ENCODE results near the gene PABPC3. TPM values are rescaled to one million over a fixed set of nuclear protein-coding genes. Genes with fewer than 3 reads are reported as not detected.

Gene PABPC3
- not detected in 2 replicates for total RNA-seq (2014; rRNA removed; shearing (Covaris generic))

DNA sequence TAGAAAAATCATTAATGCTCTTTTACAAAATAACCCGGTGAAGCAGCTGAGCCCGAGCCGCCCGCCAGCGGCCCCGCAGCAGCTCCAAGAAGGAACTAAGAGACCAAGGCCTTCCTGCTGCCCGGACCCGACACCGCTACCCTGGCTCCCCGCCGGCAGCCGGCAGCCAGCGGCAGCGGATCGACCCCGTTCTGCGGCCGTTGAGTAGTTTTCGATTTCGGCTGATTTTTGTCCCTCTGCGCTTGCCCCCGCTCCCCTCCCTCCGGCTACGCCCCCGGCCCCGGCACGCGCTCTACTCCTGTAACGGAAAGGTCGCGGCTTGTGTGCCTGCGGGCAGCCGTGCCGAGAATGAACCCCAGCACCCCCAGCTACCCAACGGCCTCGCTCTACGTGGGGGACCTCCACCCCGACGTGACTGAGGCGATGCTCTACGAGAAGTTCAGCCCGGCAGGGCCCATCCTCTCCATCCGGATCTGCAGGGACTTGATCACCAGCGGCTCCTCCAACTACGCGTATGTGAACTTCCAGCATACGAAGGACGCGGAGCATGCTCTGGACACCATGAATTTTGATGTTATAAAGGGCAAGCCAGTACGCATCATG, at the start of gene PABPC3:
PABPC3 (plus strand) TSS at position 286 of the 603 bp plus-strand sequence; CDS start at position 349, 63 bp downstream.
- DNase-seq (ENCODE audit: low spot score) = no peak

DNA sequence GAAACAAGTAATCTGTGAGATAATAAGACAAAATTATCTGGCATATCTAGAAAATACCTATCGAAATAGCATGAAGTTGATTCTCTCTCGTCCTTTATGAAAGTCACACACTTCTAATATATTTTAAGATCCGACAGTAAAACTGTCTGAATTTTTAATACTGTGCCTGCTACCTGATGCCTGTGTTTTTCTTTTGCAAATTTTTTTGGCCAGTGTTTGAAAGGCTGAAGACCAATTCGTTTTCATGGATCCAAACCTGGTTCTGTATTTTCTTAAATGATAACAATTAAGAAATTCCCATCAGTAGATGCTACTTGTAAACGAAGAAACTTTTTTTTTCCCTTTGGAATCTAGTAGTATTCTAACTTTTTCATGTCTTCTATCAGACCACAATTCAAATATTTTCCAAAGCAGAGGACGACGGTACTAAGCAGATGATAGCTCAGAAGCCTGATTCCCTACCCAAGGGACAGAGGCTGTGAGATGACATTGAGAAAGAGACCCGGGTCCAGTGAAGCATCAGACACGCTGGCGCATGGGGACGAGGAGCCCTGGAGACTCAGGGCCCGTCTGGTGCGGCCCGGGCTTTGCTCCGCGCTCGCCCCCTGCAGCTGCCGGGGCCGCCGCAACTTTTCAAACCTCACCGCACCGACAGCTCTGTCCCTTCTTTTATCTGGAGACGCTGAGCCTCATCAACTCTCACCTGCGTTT, 49.5 kb upstream of the PABPC3 start:
- no peak for DNase-seq (ENCODE audit: low spot score)

DNA sequence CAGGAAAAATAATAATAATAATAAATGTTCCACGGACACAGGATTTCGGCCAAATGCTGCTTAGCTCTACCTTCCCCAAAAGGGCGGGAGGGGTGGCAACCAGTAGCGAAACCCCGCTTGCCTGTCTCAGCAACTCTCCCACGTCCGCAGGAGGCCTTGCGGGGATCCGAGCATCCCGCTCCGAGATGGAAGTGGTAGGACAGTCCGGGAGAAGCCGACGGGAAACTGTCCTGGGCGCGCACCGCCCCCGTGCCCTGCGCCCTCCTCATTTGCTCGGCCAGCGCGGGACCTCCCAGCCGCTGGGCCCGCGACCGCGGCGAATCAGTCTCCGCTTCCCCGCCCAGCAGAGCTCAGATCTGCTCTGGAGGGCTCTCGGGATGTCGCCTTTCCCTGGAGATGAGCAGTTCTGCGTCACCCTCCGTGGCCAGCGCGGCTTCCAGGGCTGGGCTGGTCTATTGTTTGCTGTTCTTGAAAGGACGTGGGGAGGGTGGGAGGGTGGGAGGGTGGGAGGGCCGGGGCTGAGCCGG, 48.9 kb upstream of the PABPC3 start:
- DNase-seq (ENCODE audit: low spot score) = peak; percentile 32

DNA sequence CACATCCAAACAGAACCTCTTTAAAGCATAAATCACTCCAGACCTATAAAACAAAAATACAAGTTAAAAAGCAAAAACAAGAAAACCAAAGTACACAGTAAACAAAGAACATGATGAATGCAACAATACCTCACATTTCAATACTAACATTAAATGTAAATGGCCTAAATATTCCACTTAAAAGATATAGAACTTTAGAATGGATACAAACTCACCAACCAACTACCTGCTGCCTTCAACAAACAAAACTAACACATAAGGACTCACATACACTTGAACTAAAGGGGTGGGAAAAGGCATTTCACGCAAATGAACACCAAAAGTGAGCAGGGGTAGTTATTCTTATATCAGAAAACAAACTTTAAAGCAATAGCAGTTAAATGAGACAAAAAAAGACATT, 44.9 kb upstream of the PABPC3 start:
- no peak for DNase-seq (ENCODE audit: low spot score)

DNA sequence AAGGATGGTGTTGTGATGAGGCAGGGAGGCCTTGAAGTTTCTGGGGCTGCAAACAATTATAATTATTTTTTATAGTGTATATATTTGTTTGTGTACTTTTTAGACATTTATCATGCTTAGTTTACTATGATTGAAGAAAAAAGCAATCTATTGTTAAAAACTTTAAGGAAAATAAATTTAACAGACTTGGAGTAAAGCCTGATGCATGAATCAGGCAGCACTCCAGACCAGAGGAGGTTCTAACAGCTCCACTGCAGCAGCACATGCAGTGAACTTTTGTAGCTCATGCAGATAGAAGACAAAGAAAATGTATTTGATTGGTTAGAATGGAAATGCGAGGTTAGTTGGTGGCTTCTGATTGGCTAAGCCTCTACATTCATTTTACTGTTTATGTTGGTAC, 36.8 kb upstream of the PABPC3 start:
- DNase-seq (ENCODE audit: low spot score) = no peak

DNA sequence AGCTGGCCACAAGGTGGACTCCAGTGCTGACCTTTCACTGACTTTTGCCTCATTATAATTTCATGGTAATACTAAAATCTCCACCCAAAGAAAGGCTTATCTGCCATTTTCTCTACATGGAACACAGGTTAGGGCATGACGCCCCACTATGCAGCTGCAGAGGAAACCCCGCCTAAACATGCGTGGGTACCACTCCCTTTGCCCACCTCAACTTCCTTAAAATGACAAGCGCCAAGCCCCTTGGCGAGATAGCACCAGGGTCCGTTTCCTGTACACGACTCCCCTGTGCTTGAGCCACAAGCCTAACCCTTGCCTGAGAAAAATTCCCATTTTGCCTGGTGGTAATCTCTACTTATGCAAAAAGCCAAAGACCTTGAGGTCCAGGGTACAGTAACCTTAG, 36.0 kb upstream of the PABPC3 start:
- DNase-seq (ENCODE audit: low spot score) = no peak

DNA sequence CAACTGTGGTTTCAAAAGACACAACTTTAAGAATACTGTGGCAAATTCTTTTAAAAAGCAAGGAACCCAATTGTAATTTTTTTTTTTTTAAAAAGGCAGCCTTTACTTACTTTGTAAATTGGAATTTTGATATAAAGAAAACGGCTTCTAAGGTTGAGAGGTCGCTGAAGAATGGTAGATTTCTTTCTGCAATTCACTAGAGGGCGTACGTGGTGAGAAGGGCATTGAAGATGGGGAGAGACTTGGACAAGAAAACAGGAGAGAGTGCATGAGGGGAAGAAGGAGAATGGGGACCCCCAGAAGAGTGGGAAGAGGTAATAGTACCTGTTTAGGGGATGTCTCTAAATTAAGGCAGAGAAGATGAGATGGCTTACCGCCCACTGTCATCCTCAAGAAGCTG, 33.5 kb upstream of the PABPC3 start:
- DNase-seq (ENCODE audit: low spot score) = no peak

DNA sequence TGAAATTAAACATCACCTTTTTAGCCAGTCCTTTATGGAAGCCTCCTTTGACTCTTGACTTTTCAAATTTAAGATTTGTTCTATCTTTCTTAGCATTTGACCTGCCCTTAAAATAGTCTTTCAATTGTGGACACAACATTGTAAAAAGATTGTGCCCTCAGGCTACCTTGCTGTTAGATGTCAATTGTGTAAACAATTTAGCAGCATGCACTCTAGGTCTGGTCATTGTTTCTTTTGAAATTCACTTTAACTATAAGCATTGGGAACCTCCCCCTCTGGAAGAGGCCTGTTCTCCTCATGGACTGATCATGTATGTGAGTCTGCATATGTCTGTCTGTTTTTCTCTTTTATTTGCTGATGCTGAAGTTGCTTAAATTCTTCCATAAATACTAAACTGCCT, 31.5 kb upstream of the PABPC3 start:
- no peak for DNase-seq (ENCODE audit: low spot score)

DNA sequence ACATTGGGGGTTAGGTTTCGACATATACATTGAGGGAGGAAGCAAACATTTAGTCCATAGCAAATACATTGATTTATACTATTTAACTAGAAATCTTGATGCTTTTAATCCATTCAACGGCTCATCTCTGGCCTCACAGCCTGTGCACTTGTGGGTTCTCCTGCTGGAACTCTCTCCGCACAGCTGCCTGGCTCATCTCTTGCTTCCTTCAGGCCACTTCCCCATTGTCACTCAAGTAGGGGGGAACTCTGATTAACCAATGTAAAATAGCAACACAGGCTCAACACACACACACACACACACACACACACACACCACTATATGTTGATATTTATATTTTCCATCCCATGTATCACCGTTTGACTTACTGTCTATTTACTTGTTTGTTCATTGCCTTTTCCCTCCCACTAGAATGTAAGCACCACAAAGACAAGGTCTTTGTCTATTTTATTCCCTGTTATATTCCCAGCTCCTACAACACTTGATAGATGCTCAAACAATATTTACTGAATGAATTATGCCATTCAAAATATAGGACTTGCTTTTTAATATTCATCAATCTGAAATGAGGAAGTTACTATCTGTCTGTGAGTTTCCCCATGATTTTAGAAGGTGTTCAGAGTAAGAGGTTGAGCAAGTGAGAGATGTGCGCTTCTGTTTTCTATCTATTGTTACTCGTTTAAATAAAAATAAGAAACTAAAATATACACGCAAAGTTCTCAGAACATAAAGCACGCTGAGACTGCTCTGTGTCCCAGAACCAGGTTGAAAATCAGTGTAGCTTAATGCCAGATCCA, 29.8 kb upstream of the PABPC3 start:
- DNase-seq (ENCODE audit: low spot score) = no peak

DNA sequence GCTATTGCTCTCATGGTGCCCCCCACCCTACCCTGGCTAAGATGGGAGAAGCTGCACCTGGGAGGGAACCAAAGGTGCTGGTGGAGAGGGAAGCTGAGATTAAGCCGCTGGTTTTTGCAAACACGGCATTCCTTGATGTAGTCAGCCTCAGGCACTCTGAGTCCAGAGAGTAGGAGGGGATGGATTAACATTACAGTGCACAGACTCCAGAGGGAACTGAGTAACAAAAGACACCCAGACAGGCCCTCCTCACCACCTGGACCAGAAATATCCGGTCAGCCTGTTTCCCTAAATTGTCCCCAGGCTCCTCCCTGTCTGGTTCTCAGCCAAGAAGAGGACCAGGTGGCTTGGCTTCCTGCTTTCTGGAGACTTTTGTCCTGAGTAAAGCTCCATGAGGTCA, 28.9 kb upstream of the PABPC3 start:
- DNase-seq (ENCODE audit: low spot score) = no peak

DNA sequence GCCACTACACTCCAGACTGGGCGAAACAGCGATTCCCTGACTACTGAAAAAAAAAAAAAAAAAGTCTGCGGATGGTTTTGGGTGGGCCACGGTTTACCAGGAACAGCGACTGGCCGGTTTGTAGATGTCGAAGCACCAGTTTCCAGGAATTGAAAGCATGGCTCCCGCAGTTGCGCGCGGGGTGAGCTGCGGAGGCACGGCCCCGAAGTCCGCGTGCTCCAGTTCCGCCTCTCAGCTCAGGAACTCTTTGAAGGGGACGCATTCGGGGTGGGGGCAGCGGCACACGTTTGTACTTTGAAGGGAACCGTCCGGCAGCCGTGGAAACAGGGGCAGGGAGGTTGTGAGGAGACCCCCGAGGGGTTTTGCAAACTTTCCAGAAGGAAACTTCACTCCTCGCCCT, 27.1 kb upstream of the PABPC3 start:
- DNase-seq (ENCODE audit: low spot score) = no peak

DNA sequence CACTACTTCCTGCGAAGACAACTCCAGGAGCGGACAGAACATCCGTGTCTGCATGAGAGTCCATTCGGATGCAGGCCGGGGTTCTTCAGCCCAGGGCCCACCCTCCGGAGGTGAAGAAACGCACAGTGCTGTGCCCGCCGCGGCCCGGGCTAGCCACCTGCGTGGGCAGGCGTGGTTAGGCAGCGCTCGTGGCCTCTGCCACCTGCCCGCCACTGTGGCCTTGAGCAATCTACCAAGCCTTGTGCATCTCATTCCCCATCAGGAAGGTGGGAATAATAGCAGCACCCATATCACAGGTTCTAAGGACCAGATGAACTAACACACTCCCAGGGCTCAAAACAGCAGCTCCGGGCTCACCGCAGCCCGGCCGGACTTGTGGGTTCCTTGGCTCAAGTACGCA, 26.7 kb upstream of the PABPC3 start:
- no peak for DNase-seq (ENCODE audit: low spot score)

DNA sequence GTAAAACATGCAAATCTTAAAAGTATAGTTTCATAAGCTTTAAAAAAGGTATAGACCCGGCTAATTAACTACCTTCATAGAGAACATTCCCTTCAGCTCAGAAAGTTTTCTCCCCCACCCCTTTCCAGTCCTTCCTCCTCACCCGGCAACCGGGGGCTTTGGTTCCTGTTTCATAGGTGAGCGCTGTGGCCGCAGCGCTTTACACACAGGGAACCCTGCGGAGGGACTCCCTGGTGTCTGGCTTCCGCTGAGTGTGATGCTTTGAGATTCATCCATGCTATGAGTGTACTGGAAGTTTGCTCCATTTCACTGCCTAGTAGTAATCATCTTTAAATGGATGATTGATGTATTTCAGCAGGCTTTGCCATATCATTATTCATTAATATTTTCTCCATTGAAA, 26.0 kb upstream of the PABPC3 start:
- DNase-seq (ENCODE audit: low spot score) = no peak

DNA sequence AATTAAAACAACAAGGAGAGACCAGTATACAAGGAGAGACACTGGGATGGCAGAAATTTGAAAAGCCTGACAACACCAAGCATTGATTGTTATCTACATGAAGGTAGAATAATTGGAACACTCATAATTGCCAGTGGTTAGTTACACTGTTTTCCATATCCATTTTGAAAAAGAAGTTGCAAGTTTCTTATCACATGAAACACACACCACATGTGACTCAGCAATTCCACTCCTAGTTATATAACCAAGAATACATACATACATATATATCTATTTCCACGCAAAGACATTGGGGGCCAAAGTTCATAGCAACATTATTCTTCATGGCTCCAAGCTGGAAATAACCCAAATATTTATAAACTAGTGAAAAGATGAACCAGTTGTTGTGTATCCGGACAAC, 15.2 kb upstream of the PABPC3 start:
- DNase-seq (ENCODE audit: low spot score) = no peak

DNA sequence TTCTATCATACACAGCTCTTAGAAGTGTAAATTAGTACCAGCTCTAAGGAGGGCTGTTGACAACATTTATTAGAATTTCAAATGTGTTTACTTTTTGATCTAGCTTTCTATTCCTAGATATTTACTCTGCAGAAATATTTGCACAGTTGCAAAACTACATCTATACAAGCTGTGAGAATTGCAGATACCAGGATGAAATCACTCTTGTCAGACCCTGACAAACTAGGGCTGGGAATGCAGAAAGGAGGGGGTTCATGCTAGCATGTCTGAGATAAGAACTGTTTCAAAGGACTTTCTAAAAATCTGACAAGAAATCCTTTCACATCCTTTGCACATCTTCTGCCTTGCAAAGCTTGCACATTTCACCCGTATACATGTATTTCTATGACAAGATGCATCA, 11.8 kb upstream of the PABPC3 start:
- no peak for DNase-seq (ENCODE audit: low spot score)

DNA sequence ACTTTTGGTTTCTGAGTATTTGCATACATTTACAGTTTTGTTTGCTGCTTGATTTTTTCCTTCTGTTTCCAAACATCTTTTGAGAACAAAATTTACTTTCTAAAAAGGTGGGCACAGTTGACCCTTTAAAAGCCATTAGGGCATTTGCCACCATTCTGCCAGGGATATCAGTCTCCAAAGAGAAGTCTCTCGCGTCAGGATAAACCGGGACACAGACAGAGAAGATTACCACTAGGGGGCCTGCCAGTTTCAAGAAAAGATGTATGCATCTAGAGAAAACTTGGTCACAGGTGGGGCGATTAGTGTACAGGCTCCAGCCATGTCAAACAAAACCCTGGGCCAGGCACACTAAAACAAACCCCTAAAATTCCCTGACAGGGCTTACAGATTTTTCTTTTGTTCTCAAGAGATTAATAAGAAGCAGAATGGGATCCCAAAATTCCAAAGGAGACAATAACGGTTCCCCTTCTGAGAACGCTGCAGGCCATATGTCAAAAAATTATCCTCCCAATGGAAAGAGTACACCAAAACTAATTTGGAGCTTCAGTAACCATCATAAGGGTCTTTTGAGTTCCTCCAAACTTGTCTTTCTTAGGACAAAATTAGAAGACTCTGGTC, 10.7 kb upstream of the PABPC3 start:
- peak; percentile 42 for DNase-seq (ENCODE audit: low spot score)

DNA sequence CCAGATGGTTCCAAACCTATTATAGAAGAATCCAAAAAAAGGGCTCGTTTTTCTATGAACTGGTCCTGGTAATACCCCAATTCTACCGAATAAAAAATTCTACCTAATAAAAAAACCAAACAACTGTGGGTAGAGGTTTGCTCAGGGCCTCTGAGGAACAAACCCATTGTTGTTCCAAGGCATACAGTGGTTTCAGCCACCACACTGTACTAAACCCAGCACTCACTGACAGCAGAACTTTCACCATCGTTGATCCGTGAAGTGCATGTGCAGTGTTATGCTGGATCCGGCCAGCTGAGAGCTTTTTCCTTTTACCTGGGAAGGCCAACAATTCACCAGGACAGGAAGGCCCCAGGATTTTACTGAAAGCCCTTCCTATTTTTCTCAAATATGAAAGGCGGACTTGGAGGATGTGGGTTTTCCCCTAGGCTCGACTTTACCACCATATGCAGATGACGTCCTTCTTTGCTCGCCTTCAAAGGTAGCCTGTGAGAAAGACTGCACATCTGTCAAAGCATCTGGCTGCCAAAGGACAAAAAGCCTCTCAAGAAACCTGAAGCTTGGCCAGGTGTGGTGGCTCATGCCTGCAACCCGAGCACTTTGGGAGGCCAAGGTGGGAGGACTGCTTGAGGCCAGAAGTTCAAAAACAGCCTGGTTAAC, 7.2 kb upstream of the PABPC3 start:
- no peak for DNase-seq (ENCODE audit: low spot score)

DNA sequence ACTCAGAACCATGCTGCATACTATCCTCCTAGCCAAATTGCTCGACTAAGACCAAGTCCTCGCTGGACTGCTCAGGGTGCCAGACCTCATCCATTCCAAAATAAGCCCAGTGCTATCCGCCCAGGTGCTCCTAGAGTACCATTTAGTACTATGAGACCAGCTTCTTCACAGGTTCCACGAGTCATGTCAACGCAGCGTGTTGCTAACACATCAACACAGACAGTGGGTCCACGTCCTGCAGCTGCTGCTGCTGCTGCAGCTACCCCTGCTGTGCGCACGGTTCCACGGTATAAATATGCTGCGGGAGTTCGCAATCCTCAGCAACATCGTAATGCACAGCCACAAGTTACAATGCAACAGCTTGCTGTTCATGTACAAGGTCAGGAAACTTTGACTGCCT, 1.5 kb downstream of the PABPC3 start:
- no peak for DNase-seq (ENCODE audit: low spot score)

DNA sequence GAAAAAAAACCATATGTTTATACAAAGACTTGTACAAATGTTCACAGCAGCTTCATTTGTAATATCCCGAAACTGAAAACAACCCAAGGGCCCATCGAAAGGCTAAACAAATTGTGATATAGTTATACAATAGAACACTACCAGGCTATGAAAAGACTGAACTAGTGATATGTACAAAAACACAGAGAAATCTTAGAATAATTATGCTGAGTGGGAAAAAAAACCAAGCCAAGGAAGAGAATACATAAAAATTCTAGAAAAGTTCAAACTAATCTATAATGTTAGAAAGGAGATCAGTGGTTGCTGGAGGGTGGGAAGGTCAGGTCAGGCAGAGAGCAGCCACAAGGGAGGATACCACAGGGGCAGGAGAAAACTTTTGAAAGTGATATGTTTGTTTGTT, 7.8 kb downstream of the PABPC3 start:
- DNase-seq (ENCODE audit: low spot score) = no peak

DNA sequence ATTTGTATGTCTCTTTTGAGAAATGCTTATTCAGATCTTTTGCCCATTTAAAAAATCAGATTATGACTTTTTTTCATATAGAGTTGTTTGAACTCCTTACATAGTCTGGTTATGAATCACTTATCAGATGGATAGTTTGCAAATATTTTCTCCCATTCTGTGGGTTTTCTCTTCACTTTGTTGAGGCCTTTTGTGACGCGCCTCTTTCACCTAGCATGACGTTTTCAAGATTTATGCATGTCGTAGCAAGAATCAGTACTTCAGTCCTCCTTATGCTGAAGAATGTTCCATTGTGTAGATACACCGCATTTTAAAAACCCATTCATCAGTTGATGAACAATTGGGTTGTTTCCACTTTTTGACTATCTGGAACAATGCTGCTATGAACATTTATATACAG, 13.4 kb downstream of the PABPC3 start:
- DNase-seq (ENCODE audit: low spot score) = no peak

DNA sequence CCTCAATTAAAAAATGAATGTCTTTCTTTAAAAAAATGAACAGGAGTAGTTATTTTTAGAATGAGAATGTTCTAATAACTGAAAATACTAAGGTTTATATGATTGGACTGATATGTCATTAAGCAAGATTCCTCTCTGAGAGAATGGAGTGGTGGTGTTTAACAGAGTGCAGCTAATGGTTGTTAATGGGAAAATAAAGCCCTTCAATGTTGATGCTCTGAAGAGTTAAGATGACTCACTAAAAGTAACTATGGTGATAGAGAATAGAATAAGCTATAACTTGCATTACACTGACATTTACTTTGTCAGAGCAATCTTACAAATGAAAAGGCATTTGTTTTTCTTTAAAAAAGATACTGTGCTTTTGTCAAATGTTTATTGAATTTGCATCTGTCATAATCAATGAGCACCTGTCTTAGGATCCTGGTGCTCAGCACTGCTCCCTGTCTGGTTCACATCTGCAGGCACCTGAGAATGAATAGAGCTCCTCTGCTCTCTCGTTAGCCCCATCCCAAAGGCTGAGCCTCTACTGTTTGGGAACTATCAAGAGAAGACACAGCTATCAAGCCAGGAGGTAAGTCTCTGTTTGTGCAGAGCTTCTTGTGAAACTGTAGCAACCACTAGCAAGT, 15.1 kb downstream of the PABPC3 start:
- no peak for DNase-seq (ENCODE audit: low spot score)
